ENCODE data around the gene CHD9NB. TPM values are rescaled to one million over a fixed set of nuclear protein-coding genes. Genes with fewer than 3 reads are reported as not detected.
A peak's percentile ranks its signal among the peaks of the same experiment; 100 is the strongest.

CHD9NB gene
- total RNA-seq, 2 donors from 2014 or later = 4.3 to 26.7 TPM

GRCh38 chr16:53092284-53092683 lies 39.6 kb upstream of the CHD9NB start:
- H3K4me1 ChIP-seq (replicated peaks) = peaks cover 13% of the 10 kb centered on the region
- no peak overlapping the region for H3K4me3 ChIP-seq
- DNase-seq (ENCODE audit: low spot score) = no peak
- TF ChIP-seq POLR2AphosphoS5 (IDR thresholded peaks at IDR 0.05) = no peak
- no peak for TF ChIP-seq POLR2A (IDR thresholded peaks at IDR 0.05)
- TF ChIP-seq CTCF (IDR thresholded peaks at IDR 0.05) = no peak
- 90% methylated on average over 2 of the region's 2 CpGs for WGBS
- H3K36me3 ChIP-seq = no peaks in the 10 kb centered on the region
- H3K9me3 ChIP-seq = no peaks in the 10 kb centered on the region
- no peak overlapping the region for H3K27ac ChIP-seq
- intact Hi-C loops (cut with DNase I) = loop anchor here (5.0 kb wide), 1 partner anchor 35 kb away; no protein-coding TSS in a partner anchor
- H3K27me3 ChIP-seq (replicated peaks; ENCODE audit: insufficient read depth) = no peaks in the 10 kb centered on the region

- no peak for DNase-seq (ENCODE audit: low spot score)
- intact Hi-C loops (cut with DNase I) = loop anchor here (5.0 kb wide), 1 partner anchor 34 kb away; no protein-coding TSS in a partner anchor
- Histone ChIP-seq H3K27me3 (replicated peaks; ENCODE audit: insufficient read depth) (no peaks in the 10 kb centered on the region), H3K9me3 (no peaks in the 10 kb centered on the region), H3K4me1 (replicated peaks) (peaks cover 13% of the 10 kb centered on the region), H3K4me3 (no peak overlapping the region), H3K36me3 (no peaks in the 10 kb centered on the region), H3K27ac (peak overlapping the region; percentile 74 to 81)
- 9% methylated on average over 7 of the region's 7 CpGs for WGBS
- no peak for TF ChIP-seq POLR2A (IDR thresholded peaks at IDR 0.05)
- no peak for TF ChIP-seq CTCF (IDR thresholded peaks at IDR 0.05)
- no peak for TF ChIP-seq POLR2AphosphoS5 (IDR thresholded peaks at IDR 0.05)
Measured at GRCh38 chr16:53091466-53092211, 38.9 kb upstream of the CHD9NB start.

- Histone ChIP-seq H3K36me3 (no peaks in the 10 kb centered on the region), H3K27ac (peak overlapping the region; percentile 74 to 81), H3K4me1 (replicated peaks) (peaks cover 19% of the 10 kb centered on the region), H3K9me3 (no peaks in the 10 kb centered on the region), H3K27me3 (replicated peaks; ENCODE audit: insufficient read depth) (no peaks in the 10 kb centered on the region), H3K4me3 (no peak overlapping the region)
- 5% methylated on average over 13 of the region's 13 CpGs for WGBS
- peak; percentile 90 for TF ChIP-seq POLR2AphosphoS5 (IDR thresholded peaks at IDR 0.05)
- no peak for TF ChIP-seq POLR2A (IDR thresholded peaks at IDR 0.05)
- intact Hi-C loops (cut with DNase I) = loop anchor here (5.0 kb wide), 1 partner anchor 34 kb away; no protein-coding TSS in a partner anchor
- peak; percentile 93 for DNase-seq (ENCODE audit: low spot score)
Measured at GRCh38 chr16:53090591-53091411, 38.1 kb upstream of the CHD9NB start.

- intact Hi-C loops (cut with DNase I) = loop anchor here (5.0 kb wide), 1 partner anchor 33 kb away; no protein-coding TSS in a partner anchor
- no peaks in the 10 kb centered on the region for H3K36me3 ChIP-seq
- no peaks in the 10 kb centered on the region for H3K27me3 ChIP-seq (replicated peaks; ENCODE audit: insufficient read depth)
- H3K4me1 ChIP-seq (replicated peaks) = peaks cover 22% of the 10 kb centered on the region
- no peak for TF ChIP-seq POLR2AphosphoS5 (IDR thresholded peaks at IDR 0.05)
- no peak for TF ChIP-seq POLR2A (IDR thresholded peaks at IDR 0.05)
- no peak for TF ChIP-seq CTCF (IDR thresholded peaks at IDR 0.05)
- no peak for DNase-seq (ENCODE audit: low spot score)
- H3K4me3 ChIP-seq = no peak overlapping the region
- H3K27ac ChIP-seq = peak overlapping the region; percentile 74 to 81
- H3K9me3 ChIP-seq = no peaks in the 10 kb centered on the region
- WGBS = 3% methylated on average over 5 of the region's 5 CpGs
Measured at GRCh38 chr16:53090286-53090590, 37.5 kb upstream of the CHD9NB start.

Measured in prostate gland (tissue), 2 donors.